ENCODE data around the gene KCNQ2.

KCNQ2 gene

GRCh38 chr20:63469713-63470101 lies 2.7 kb downstream of the KCNQ2 start:
- no peak for DNase-seq

- peak; percentile 24 for DNase-seq
These were observed 3.3 kb downstream of the KCNQ2 start for GRCh38 chr20:63469019-63469712.

GRCh38 chr20:63468421-63468820 lies 4.0 kb downstream of the KCNQ2 start:
- DNase-seq = no peak

- no peak for DNase-seq
These were observed 5.0 kb downstream of the KCNQ2 start for GRCh38 chr20:63467294-63468083.

GRCh38 chr20:63466861-63467260 lies 5.6 kb downstream of the KCNQ2 start:
- DNase-seq = no peak

- DNase-seq = no peak
These were observed 6.1 kb downstream of the KCNQ2 start for GRCh38 chr20:63466250-63466825.

GRCh38 chr20:63465380-63466249 lies 6.8 kb downstream of the KCNQ2 start:
- no peak for DNase-seq

GRCh38 chr20:63464289-63464635 lies 8.2 kb downstream of the KCNQ2 start:
- DNase-seq = no peak

- DNase-seq = no peak
These were observed 8.8 kb downstream of the KCNQ2 start for GRCh38 chr20:63463400-63464288.

GRCh38 chr20:63462244-63462643 lies 10.2 kb downstream of the KCNQ2 start:
- DNase-seq = no peak

GRCh38 chr20:63461104-63461763 lies 11.2 kb downstream of the KCNQ2 start:
- no peak for DNase-seq

GRCh38 chr20:63459070-63459380 lies 13.4 kb downstream of the KCNQ2 start:
- DNase-seq = no peak

- no peak for DNase-seq
These were observed 14.0 kb downstream of the KCNQ2 start for GRCh38 chr20:63458170-63459069.

- DNase-seq = no peak
These were observed 14.7 kb downstream of the KCNQ2 start for GRCh38 chr20:63457737-63458136.

- no peak for DNase-seq
These were observed 15.8 kb downstream of the KCNQ2 start for GRCh38 chr20:63456429-63457284.

GRCh38 chr20:63455568-63455859 lies 16.9 kb downstream of the KCNQ2 start:
- no peak for DNase-seq

- no peak for DNase-seq
These were observed 17.5 kb downstream of the KCNQ2 start for GRCh38 chr20:63454731-63455567.

- DNase-seq = no peak
These were observed 19.5 kb downstream of the KCNQ2 start for GRCh38 chr20:63452821-63453523.

Measured in NCI-H446 treated with DMSO at 0.1 percent for 48 hours (cell line).